Measurements from ENCODE around the gene ROBO2. TPM values are rescaled to one million over a fixed set of nuclear protein-coding genes. Genes with fewer than 3 reads are reported as not detected.

Gene ROBO2
- total and polyA plus RNA-seq, 2 experiments from 2014 or later, result 1.5 to 7.8 TPM

DNA sequence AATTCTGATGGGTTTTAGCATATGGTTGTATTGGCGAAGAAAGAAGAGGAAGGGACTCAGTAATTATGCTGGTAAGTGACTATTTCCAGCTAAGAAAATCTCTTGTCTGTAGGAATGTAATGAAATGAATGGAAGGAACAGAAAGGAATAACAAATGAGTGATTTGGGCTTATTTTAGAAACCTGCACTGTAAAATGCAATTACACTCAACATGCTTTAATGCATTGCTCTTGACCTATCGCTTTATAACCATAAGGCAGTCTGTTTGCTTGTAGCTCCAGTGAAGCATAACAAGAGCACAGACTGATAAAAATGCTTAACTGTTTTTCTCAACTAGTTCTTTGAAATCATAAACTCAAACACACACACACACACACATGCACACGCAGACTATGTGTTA, 549.0 kb downstream of the ROBO2 start:
- H3K36me3 Mint-ChIP-seq (ENCODE audit: low read depth), result no peaks in the 10 kb centered on the region
- Histone ChIP-seq H3K4me1 (ENCODE audit: insufficient read depth) (no peaks in the 10 kb centered on the region), H2AFZ (no peak overlapping the region), H3K4me2 (no peak overlapping the region), H4K20me1 (replicated peaks; ENCODE audit: insufficient read depth) (no peaks in the 10 kb centered on the region), H3K36me3 (ENCODE audit: insufficient read depth) (no peaks in the 10 kb centered on the region), H3K4me3 (no peak overlapping the region), H3K9me2 (ENCODE audit: insufficient read depth) (no peaks in the 10 kb centered on the region), H3F3A (replicated peaks; ENCODE audit: low read depth) (no peaks in the 10 kb centered on the region), H3K27ac (ENCODE audit: low read depth) (no peak overlapping the region), H3K79me2 (replicated peaks; ENCODE audit: insufficient read depth) (no peaks in the 10 kb centered on the region), H3K27me3 (ENCODE audit: insufficient read depth) (no peaks in the 10 kb centered on the region)
- TF ChIP-seq CREB1 (CRISPR knock-in tag; IDR thresholded peaks at IDR 0.05; ENCODE audit: low read depth) (no peak), JUNB (IDR thresholded peaks at IDR 0.05; ENCODE audit: unreplicated experiment) (no peak), NANOG (IDR thresholded peaks at IDR 0.05; ENCODE audit: borderline replicate concordance) (no peak)
- TF ChIP-seq, protein P1, sequence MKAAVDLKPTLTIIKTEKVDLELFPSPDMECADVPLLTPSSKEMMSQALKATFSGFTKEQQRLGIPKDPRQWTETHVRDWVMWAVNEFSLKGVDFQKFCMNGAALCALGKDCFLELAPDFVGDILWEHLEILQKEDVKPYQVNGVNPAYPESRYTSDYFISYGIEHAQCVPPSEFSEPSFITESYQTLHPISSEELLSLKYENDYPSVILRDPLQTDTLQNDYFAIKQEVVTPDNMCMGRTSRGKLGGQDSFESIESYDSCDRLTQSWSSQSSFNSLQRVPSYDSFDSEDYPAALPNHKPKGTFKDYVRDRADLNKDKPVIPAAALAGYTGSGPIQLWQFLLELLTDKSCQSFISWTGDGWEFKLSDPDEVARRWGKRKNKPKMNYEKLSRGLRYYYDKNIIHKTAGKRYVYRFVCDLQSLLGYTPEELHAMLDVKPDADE (IDR thresholded peaks at IDR 0.05), result no peak
- H3K9me3 Mint-ChIP-seq, result no peaks in the 10 kb centered on the region
- H3K27me3 Mint-ChIP-seq (ENCODE audit: insufficient read depth, low read depth, poor library complexity), result no peaks in the 10 kb centered on the region
- no peak for ATAC-seq
- H3K4me3 Mint-ChIP-seq, result no peak overlapping the region
- H3K4me1 Mint-ChIP-seq, result peaks cover 9% of the 10 kb centered on the region; the same call in 2 of the 3 replicates
- DNase-seq (ENCODE audit: low spot score), result no peak
- no peak overlapping the region for H3K27ac Mint-ChIP-seq

GRCh38 chr3:77590191-77590590, 550.3 kb downstream of the ROBO2 start:
- no peaks in the 10 kb centered on the region for H3K9me2 ChIP-seq (ENCODE audit: insufficient read depth)
- H3K4me1 ChIP-seq (ENCODE audit: insufficient read depth), result no peaks in the 10 kb centered on the region
- no peaks in the 10 kb centered on the region for H3K79me2 ChIP-seq (replicated peaks; ENCODE audit: insufficient read depth)
- no peak for ATAC-seq
- no peaks in the 10 kb centered on the region for H3F3A ChIP-seq (replicated peaks; ENCODE audit: low read depth)
- Mint-ChIP-seq H3K36me3 (ENCODE audit: low read depth) (no peaks in the 10 kb centered on the region), H3K27me3 (ENCODE audit: insufficient read depth, low read depth, poor library complexity) (no peaks in the 10 kb centered on the region), H3K9me3 (no peaks in the 10 kb centered on the region), H3K4me3 (no peak overlapping the region), H3K4me1 (peaks cover 9% of the 10 kb centered on the region; the same call in 2 of the 3 replicates), H3K27ac (no peak overlapping the region)
- H3K4me3 ChIP-seq, result no peak overlapping the region
- TF ChIP-seq ZNF114 (CRISPR knock-in tag; IDR thresholded peaks at IDR 0.05) (no peak), ZNF331 (CRISPR knock-in tag; IDR thresholded peaks at IDR 0.05; ENCODE audit: low read depth) (no peak)
- TF ChIP-seq, protein P2, sequence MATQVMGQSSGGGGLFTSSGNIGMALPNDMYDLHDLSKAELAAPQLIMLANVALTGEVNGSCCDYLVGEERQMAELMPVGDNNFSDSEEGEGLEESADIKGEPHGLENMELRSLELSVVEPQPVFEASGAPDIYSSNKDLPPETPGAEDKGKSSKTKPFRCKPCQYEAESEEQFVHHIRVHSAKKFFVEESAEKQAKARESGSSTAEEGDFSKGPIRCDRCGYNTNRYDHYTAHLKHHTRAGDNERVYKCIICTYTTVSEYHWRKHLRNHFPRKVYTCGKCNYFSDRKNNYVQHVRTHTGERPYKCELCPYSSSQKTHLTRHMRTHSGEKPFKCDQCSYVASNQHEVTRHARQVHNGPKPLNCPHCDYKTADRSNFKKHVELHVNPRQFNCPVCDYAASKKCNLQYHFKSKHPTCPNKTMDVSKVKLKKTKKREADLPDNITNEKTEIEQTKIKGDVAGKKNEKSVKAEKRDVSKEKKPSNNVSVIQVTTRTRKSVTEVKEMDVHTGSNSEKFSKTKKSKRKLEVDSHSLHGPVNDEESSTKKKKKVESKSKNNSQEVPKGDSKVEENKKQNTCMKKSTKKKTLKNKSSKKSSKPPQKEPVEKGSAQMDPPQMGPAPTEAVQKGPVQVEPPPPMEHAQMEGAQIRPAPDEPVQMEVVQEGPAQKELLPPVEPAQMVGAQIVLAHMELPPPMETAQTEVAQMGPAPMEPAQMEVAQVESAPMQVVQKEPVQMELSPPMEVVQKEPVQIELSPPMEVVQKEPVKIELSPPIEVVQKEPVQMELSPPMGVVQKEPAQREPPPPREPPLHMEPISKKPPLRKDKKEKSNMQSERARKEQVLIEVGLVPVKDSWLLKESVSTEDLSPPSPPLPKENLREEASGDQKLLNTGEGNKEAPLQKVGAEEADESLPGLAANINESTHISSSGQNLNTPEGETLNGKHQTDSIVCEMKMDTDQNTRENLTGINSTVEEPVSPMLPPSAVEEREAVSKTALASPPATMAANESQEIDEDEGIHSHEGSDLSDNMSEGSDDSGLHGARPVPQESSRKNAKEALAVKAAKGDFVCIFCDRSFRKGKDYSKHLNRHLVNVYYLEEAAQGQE (IDR thresholded peaks at IDR 0.05; ENCODE audit: unreplicated experiment), result no peak
- TF ChIP-seq, protein P1 (IDR thresholded peaks at IDR 0.05), result no peak
- TF ChIP-seq, protein P3, sequence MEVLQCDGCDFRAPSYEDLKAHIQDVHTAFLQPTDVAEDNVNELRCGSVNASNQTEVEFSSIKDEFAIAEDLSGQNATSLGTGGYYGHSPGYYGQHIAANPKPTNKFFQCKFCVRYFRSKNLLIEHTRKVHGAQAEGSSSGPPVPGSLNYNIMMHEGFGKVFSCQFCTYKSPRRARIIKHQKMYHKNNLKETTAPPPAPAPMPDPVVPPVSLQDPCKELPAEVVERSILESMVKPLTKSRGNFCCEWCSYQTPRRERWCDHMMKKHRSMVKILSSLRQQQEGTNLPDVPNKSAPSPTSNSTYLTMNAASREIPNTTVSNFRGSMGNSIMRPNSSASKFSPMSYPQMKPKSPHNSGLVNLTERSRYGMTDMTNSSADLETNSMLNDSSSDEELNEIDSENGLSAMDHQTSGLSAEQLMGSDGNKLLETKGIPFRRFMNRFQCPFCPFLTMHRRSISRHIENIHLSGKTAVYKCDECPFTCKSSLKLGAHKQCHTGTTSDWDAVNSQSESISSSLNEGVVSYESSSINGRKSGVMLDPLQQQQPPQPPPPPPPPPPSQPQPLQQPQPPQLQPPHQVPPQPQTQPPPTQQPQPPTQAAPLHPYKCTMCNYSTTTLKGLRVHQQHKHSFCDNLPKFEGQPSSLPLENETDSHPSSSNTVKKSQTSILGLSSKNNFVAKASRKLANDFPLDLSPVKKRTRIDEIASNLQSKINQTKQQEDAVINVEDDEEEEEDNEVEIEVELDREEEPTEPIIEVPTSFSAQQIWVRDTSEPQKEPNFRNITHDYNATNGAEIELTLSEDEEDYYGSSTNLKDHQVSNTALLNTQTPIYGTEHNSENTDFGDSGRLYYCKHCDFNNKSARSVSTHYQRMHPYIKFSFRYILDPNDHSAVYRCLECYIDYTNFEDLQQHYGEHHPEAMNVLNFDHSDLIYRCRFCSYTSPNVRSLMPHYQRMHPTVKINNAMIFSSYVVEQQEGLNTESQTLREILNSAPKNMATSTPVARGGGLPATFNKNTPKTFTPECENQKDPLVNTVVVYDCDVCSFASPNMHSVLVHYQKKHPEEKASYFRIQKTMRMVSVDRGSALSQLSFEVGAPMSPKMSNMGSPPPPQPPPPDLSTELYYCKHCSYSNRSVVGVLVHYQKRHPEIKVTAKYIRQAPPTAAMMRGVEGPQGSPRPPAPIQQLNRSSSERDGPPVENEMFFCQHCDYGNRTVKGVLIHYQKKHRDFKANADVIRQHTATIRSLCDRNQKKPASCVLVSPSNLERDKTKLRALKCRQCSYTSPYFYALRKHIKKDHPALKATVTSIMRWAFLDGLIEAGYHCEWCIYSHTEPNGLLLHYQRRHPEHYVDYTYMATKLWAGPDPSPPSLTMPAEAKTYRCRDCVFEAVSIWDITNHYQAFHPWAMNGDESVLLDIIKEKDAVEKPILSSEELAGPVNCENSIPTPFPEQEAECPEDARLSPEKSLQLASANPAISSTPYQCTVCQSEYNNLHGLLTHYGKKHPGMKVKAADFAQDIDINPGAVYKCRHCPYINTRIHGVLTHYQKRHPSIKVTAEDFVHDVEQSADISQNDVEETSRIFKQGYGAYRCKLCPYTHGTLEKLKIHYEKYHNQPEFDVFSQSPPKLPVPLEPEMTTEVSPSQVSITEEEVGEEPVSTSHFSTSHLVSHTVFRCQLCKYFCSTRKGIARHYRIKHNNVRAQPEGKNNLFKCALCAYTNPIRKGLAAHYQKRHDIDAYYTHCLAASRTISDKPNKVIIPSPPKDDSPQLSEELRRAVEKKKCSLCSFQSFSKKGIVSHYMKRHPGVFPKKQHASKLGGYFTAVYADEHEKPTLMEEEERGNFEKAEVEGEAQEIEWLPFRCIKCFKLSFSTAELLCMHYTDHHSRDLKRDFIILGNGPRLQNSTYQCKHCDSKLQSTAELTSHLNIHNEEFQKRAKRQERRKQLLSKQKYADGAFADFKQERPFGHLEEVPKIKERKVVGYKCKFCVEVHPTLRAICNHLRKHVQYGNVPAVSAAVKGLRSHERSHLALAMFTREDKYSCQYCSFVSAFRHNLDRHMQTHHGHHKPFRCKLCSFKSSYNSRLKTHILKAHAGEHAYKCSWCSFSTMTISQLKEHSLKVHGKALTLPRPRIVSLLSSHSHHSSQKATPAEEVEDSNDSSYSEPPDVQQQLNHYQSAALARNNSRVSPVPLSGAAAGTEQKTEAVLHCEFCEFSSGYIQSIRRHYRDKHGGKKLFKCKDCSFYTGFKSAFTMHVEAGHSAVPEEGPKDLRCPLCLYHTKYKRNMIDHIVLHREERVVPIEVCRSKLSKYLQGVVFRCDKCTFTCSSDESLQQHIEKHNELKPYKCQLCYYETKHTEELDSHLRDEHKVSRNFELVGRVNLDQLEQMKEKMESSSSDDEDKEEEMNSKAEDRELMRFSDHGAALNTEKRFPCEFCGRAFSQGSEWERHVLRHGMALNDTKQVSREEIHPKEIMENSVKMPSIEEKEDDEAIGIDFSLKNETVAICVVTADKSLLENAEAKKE (CRISPR knock-in tag; IDR thresholded peaks at IDR 0.05), result no peak
- no peak overlapping the region for H3K4me2 ChIP-seq
- no peak for DNase-seq (ENCODE audit: low spot score)
- no peaks in the 10 kb centered on the region for H4K20me1 ChIP-seq (replicated peaks; ENCODE audit: insufficient read depth)
- no peak overlapping the region for H2AFZ ChIP-seq
- no peaks in the 10 kb centered on the region for H3K27me3 ChIP-seq (ENCODE audit: insufficient read depth)
- no peak overlapping the region for H3K27ac ChIP-seq (ENCODE audit: low read depth)
- H3K36me3 ChIP-seq (ENCODE audit: insufficient read depth), result no peaks in the 10 kb centered on the region
